ENCODE results near the gene INF2.
A peak's percentile ranks its signal among the peaks of the same experiment; 100 is the strongest.
"Not testable (repeated sequence)": the region's sequence is repeated elsewhere in the genome, so short reads cannot be mapped to it uniquely, and the experiment has no call there.

INF2 gene

DNA sequence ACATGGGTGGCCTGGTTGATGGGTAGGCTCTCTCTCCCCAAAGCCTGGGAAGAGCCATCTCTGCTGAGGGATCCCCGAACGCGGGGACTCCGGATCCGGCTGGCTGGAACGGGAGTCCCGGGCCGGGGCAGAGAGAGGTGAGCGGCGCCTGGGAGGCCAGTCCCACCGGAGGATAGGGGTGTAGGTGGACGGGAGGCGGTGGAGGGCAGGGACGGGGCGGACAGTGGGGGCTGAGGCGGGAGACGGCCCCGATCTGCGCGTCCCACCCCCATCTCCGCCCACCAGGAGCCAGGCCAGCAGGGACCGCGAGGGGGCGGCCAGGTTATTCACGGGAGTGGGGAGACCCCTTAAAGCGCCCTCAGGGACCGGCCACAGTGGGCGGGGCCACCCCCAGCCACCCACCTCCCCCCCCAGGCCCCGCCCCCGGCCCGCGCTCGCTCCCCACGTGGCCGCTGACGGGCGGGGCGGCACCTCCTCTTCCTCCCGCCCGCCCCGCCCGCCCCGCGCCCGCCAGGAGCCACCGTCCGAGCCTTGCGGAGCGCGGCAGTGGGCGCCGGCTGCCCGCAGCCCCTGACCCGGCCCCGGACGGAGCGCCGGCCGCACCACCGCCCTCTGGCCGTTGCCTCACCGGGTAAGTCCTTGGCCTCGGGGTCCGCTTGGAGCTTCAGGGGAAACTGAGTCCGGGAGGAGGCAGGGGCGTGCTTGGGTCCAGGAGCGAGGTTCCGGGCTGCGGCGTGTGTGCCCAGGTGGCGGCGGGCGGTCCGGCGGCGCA, at the start of gene INF2:
TSS of gene INF2 (plus strand) at position 510 of the 772 bp plus-strand sequence. CDS start 11,748 bp downstream, outside the sequence.
- peak; percentile 65 for DNase-seq

DNA sequence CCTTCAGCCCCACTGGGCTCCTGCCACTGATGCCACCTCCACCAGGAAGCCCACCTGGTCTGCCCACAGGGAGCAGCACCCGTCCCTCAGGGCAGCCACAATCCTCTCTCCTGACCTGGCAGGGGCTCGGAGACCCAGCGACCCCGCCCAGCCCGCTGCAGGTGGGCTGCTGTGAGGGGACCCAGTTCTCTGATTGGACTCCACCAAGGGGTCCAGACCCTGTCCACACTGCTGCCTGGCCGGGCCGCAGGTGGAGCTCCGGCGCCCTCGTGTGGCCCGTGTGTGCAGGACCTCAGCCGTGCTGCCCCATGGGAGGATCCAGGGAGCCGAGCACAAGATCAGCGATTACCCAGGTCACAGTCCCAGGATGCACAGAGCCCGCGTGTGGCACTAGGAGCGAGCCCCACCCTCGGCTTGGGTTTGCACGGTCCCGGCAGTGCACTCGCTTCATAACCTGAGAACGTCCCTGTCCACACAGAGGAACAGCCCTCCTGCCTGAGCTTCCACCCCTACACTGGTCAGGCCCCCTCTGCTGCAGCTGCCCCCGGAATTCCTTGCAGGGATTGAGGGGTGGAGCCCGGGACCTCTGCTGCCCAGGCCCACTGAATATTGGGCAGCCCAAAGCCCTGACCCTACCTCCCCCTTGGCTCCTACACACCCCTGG, 49.4 kb upstream of the INF2 start:
- peak; percentile 40 for DNase-seq

GRCh38 chr14:104640681-104641080, 48.7 kb upstream of the INF2 start:
- no peak for DNase-seq

- no peak for DNase-seq
Observed at GRCh38 chr14:104641753-104642539, 47.5 kb upstream of the INF2 start.

GRCh38 chr14:104642540-104642868, 46.9 kb upstream of the INF2 start:
- no peak for DNase-seq

- DNase-seq: no peak
Observed at GRCh38 chr14:104643306-104643705, 46.1 kb upstream of the INF2 start.

- DNase-seq: no peak
Observed at GRCh38 chr14:104644091-104644635, 45.3 kb upstream of the INF2 start.

DNA sequence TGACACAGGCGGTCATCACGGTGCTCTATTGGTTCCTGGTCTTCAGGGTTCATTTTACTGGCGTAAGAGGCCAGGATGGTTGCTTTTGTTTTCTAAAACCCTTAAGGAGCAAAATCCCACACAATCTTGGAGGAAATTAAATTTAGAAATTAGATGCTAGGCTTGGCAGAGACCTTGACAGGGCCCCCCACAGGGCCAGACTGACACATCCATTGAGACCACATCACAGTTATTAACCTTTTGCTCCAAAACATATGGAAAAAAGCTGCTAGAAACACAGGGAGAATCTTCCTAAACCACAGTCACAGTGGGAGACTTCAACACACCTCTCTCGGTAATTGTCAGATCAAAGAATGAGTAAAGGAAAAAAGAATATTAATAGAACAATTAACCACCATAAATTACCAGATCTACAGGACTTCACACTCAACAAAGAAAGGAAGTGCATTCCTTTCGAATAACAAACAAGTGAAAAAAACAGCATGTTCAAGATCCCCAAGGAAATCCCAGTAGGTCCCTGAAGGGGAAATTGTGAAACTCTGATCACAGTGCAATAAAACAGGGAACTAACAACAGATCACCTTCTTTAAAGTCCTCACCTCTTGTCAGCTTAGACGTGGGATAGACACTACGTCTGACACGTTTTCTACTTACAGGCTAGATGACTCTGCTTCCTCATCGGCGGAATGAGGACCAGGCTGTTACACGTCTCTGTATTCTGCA, 44.6 kb upstream of the INF2 start:
- DNase-seq: no peak

DNA sequence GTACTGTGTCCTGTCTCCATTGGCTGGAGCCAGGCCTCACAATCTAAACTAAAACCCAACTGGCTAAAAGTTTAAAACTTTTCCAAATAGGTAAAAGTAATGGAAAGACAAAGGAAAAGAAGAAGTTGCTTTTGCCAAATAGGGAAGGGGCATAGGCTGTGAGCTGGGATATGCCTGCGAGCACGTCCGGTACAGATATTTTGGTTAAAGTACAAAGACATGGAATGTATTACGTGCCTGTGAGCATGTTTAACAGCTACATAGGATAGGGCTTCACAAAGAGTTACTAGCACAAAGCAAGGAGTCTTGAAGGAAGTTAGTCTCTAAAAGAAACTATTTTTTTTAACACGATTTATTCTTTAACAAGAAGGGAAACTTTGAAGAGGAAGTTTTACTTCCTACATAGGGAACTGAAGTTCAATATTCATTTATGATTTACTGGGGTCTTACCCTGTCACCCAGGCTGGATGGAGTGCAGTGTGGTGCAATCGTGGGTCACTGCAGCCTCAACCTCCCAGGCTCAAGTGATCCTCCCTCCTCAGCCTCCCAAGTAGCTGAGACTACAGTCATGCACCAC, 41.9 kb upstream of the INF2 start:
- no peak for DNase-seq

DNA sequence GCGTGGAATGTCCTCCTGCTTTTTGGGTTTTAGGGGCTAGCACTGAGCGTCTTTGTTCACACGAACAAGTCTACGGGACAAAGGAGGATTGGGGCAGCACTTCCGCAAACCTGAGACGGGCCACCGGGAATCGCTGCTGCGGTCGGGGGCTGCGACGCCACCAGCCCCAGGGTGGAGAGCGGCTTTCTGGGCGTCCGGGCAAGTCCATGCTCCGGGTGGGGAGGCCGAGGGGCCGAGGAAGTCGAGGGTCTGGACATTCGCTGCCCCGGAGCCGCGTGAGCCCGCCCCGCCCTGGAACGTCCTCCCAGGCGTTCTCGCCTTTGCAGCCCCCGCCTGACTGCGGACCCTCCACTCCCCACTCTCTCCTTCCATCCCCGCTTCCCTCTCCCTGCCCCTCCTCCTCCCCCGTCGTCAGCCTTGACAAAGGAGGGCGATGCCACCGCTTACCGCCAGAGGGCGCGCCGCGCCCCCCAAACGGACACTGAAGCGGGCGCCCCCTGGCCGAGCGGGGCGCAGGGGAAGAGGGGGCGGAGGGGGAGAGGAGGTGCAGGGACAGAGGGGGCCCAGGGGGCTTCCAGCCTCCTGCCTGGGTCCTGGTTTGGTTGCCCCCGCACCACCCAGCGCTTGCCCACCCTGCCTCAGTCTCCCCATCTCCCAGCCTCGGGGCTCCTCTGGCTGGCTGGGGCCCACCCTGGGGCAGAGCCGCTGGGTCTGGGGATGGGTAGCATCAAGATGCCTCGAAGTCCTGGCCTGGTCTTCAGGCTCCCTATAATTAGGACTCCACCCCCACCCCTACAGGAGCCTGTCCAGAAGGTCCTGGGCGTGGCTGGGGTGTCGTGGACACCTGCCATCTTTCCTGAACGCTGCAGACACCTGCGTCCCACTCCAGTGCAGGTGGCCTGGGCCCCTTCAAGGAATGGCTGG, 39.1 kb upstream of the INF2 start:
- DNase-seq: peak; percentile 63

GRCh38 chr14:104650981-104651875, 38.2 kb upstream of the INF2 start:
- DNase-seq: no peak

GRCh38 chr14:104651876-104652260, 37.5 kb upstream of the INF2 start:
- DNase-seq: no peak

DNA sequence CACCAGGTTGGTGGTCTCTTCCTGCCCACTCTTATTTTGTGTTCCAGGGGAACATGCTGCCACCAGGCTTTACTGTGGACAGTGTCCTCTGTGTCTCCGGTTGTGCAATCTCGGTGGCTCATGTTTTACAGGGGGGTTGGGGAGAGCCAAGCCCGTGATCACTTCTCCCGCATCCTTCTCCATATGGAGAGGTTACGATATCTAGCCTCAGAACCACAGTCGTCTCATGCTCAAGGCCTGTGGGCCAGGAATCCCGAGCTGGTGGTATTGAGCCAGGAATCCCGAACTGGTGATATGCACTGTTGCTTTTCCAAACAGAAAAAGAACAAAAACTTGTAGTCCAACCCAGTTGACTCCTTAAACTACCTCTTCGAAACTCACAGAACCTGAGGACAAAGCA, 37.0 kb upstream of the INF2 start:
- DNase-seq: no peak

DNA sequence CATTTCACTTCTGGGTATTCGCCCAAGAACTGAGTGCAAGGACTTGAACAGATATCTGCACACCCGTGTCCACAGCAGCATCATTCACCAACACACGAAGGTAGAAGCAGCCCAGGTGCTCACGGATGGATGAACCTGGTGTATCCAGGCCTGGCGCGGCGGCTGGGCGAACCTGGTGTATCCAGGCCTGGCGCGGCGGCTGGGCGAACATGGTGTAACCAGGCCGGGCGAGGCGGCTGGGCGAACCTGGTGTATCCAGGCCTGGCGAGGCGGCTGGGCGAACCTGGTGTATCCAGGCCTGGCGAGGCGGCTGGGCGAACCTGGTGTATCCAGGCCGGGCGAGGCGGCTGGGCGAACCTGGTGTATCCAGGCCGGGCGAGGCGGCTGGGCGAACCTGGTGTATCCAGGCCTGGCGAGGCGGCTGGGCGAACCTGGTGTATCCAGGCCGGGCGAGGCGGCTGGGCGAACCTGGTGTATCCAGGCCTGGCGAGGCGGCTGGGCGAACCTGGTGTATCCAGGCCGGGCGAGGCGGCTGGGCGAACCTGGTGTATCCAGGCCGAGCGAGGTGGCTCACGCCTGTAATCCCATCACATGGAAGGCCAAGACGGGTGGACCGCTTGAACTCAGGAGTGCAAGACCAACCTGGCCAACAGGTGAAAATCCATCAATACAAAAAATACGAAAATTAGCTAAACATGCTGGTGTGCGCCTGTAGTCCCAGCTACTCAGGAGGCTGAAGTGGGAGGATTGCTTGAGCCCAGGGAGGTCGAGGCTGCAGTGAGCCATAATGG, 36.1 kb upstream of the INF2 start:
- DNase-seq: not testable (repeated sequence)

DNA sequence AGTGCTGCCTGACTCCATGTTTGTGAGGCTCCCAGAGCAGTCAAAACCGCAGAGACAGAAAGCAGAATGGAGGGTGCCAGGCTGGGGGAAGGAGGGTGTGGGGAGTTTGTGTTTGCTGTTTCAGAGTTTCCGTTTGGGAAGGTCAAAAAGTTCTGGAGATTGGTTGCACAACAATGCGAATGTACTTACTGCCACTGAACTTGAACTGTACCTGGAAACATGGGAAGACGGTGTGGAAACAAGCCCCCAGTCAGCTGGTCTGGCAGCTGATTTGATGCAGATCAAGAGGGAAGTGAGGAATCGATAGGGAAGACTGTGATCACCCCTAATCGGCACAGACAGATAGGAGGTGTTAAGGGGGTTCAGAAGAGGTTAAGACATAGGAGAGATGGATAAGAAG, 35.3 kb upstream of the INF2 start:
- no peak for DNase-seq

- DNase-seq: no peak
Observed at GRCh38 chr14:104655128-104655848, 34.1 kb upstream of the INF2 start.

- no peak for DNase-seq
Observed at GRCh38 chr14:104656014-104656714, 33.3 kb upstream of the INF2 start.

GRCh38 chr14:104657101-104657524, 32.3 kb upstream of the INF2 start:
- DNase-seq: no peak

All from CD4-positive, alpha-beta T cell treated with Interleukin-12 subunit alpha and Interleukin-12 subunit beta, for 1 hour (primary cell).